Right kidney (tissue), 1 donor: ENCODE measurements around the gene BRD8.
"Not testable (repeated sequence)": the region's sequence is repeated elsewhere in the genome, so short reads cannot be mapped to it uniquely, and the experiment has no call there.

Experiments
- DNase-seq: peaks from one replicate; pipeline ENCODE4 v3.0.0-alpha.2; 2016

BRD8 gene

GRCh38 chr5:138170299-138170698 lies 8.1 kb downstream of the BRD8 start:
- no peak for DNase-seq

- DNase-seq: no peak
Observed at GRCh38 chr5:138169124-138169523, 9.3 kb downstream of the BRD8 start.

GRCh38 chr5:138163721-138164120 lies 14.7 kb downstream of the BRD8 start:
- DNase-seq: no peak

GRCh38 chr5:138160706-138161105 lies 17.7 kb downstream of the BRD8 start:
- DNase-seq: no peak

GRCh38 chr5:138159666-138160065 lies 18.8 kb downstream of the BRD8 start:
- DNase-seq: no peak

GRCh38 chr5:138157626-138158025 lies 20.8 kb downstream of the BRD8 start:
- DNase-seq: no peak

- not testable (repeated sequence) for DNase-seq
Observed at GRCh38 chr5:138155977-138156376, 22.5 kb downstream of the BRD8 start.

GRCh38 chr5:138149530-138149929 lies 28.9 kb downstream of the BRD8 start:
- no peak for DNase-seq

- no peak for DNase-seq
Observed at GRCh38 chr5:138148811-138149210, 29.6 kb downstream of the BRD8 start.

- not testable (repeated sequence) for DNase-seq
Observed at GRCh38 chr5:138143578-138143977, 34.9 kb downstream of the BRD8 start.

- DNase-seq: no peak
Observed at GRCh38 chr5:138141734-138142133, 36.7 kb downstream of the BRD8 start.

- DNase-seq: no peak
Observed at GRCh38 chr5:138140268-138140667, 38.2 kb downstream of the BRD8 start.

- DNase-seq: no peak
Observed at GRCh38 chr5:138139781-138140090, 38.7 kb downstream of the BRD8 start.

GRCh38 chr5:138138949-138139780 lies 39.3 kb downstream of the BRD8 start, which contains the start of gene NME5:
Gene NME5, minus strand, starts transcription at chr5:138139428. Its CDS starts 648 bp downstream, at chr5:138138780.
- peak; percentile 71 for DNase-seq

- DNase-seq: no peak
Observed at GRCh38 chr5:138132543-138132942, 45.9 kb downstream of the BRD8 start.

- DNase-seq: no peak
Observed at GRCh38 chr5:138129347-138129746, 49.1 kb downstream of the BRD8 start.

GRCh38 chr5:138128334-138128733 lies 50.1 kb downstream of the BRD8 start:
- DNase-seq: no peak

- no peak for DNase-seq
Observed at GRCh38 chr5:138115254-138115653, 63.2 kb downstream of the BRD8 start.

GRCh38 chr5:138111937-138112336 lies 66.5 kb downstream of the BRD8 start:
- DNase-seq: no peak

- DNase-seq: no peak
Observed at GRCh38 chr5:138111181-138111580, 67.2 kb downstream of the BRD8 start.

GRCh38 chr5:138110266-138110963 lies 68.0 kb downstream of the BRD8 start:
- DNase-seq: no peak

GRCh38 chr5:138109463-138110265 lies 68.8 kb downstream of the BRD8 start:
- DNase-seq: no peak

GRCh38 chr5:138107213-138107612 lies 71.2 kb downstream of the BRD8 start:
- no peak for DNase-seq
